Neural crest cell (in vitro differentiated cells): Measurements from ENCODE around the gene PBX4. TPM values are rescaled to one million over a fixed set of nuclear protein-coding genes. Genes with fewer than 3 reads are reported as not detected.
"Not testable (repeated sequence)": the region's sequence is repeated elsewhere in the genome, so short reads cannot be mapped to it uniquely, and the experiment has no call there.

Source experiments
- DNase-seq: peaks from one replicate; pipeline ENCODE4 v3.0.0; 2021; ENCODE audit warnings: low read depth, mixed read lengths, low spot score
- H3K27ac Mint-ChIP-seq: one replicate; pipeline ENCODE4 v1.8.0; 2021; ENCODE audit warnings: mild to moderate bottlenecking, mixed read lengths; ENCODE audit not compliant: unreplicated experiment
- H3K27me3 Mint-ChIP-seq: 2 replicates; pipeline ENCODE4 v1.8.0; 2021; ENCODE audit warnings: low read depth, mild to moderate bottlenecking, mixed read lengths
- H3K36me3 Mint-ChIP-seq: 2 replicates; pipeline ENCODE4 v1.8.0; 2021; ENCODE audit warnings: low read depth, mild to moderate bottlenecking, mixed read lengths
- H3K4me1 Mint-ChIP-seq: 2 replicates; pipeline ENCODE4 v1.8.0; 2021; ENCODE audit warnings: mixed read lengths
- H3K4me3 Mint-ChIP-seq: one replicate; pipeline ENCODE4 v1.8.0; 2021; ENCODE audit warnings: mild to moderate bottlenecking, mixed read lengths
- H3K9me3 Mint-ChIP-seq: 2 replicates; pipeline ENCODE4 v1.8.0; 2021; ENCODE audit warnings: mixed read lengths
- CTCF ChIP-seq: fragments of 200-600 bp; sonication (generic); conservative IDR thresholded peaks from 2 replicates; pipeline ENCODE4 v1.5.0; 2021; ENCODE audit warnings: antibody characterized with exemption, mild to moderate bottlenecking
- total RNA-seq: library from RNA; stranded (reverse); gene quantifications from 2 replicates; pipeline ENCODE4 v1.2.1, GENCODE V29; 2021

Gene PBX4
- total RNA-seq, 1 donor from 2014 or later: 7.7 TPM

- peak overlapping the region; percentile 90 for H3K4me3 Mint-ChIP-seq
- H3K36me3 Mint-ChIP-seq: no peaks in the 10 kb centered on the region
- H3K9me3 Mint-ChIP-seq: no peaks in the 10 kb centered on the region
- no peak for TF ChIP-seq CTCF
- peaks cover 6% of the 10 kb centered on the region for H3K27me3 Mint-ChIP-seq
- no peak overlapping the region for H3K27ac Mint-ChIP-seq
- H3K4me1 Mint-ChIP-seq: peaks cover 24% of the 10 kb centered on the region
- no peak for DNase-seq
These were observed 828 bp upstream of the PBX4 start for GRCh38 chr19:19619181-19619848.

GRCh38 chr19:19615086-19615485 lies 3.4 kb downstream of the PBX4 start:
- no peak for DNase-seq
- no peak overlapping the region for H3K27ac Mint-ChIP-seq
- H3K27me3 Mint-ChIP-seq: peaks cover 6% of the 10 kb centered on the region
- no peak for TF ChIP-seq CTCF
- H3K9me3 Mint-ChIP-seq: no peaks in the 10 kb centered on the region
- H3K36me3 Mint-ChIP-seq: no peaks in the 10 kb centered on the region
- H3K4me1 Mint-ChIP-seq: peaks cover 24% of the 10 kb centered on the region
- peak overlapping the region; percentile 24 for H3K4me3 Mint-ChIP-seq

GRCh38 chr19:19613506-19613905 lies 5.0 kb downstream of the PBX4 start:
- peaks cover 10% of the 10 kb centered on the region for H3K4me1 Mint-ChIP-seq
- no peak overlapping the region for H3K4me3 Mint-ChIP-seq
- no peak for DNase-seq
- no peak for TF ChIP-seq CTCF
- no peaks in the 10 kb centered on the region for H3K36me3 Mint-ChIP-seq
- H3K9me3 Mint-ChIP-seq: no peaks in the 10 kb centered on the region
- H3K27ac Mint-ChIP-seq: no peak overlapping the region
- peaks cover 2% of the 10 kb centered on the region for H3K27me3 Mint-ChIP-seq

GRCh38 chr19:19610376-19611202 lies 7.9 kb downstream of the PBX4 start:
- no peak for TF ChIP-seq CTCF
- H3K4me1 Mint-ChIP-seq: no peaks in the 10 kb centered on the region
- no peaks in the 10 kb centered on the region for H3K9me3 Mint-ChIP-seq
- H3K36me3 Mint-ChIP-seq: no peaks in the 10 kb centered on the region
- DNase-seq: no peak
- no peak overlapping the region for H3K27ac Mint-ChIP-seq
- no peak overlapping the region for H3K4me3 Mint-ChIP-seq
- no peaks in the 10 kb centered on the region for H3K27me3 Mint-ChIP-seq

- H3K9me3 Mint-ChIP-seq, H3K27ac Mint-ChIP-seq, H3K4me1 Mint-ChIP-seq, DNase-seq, H3K36me3 Mint-ChIP-seq, H3K27me3 Mint-ChIP-seq, H3K4me3 Mint-ChIP-seq: not testable (repeated sequence)
These were observed 11.8 kb downstream of the PBX4 start for GRCh38 chr19:19606686-19607085.

- Mint-ChIP-seq H3K27me3 (no peaks in the 10 kb centered on the region), H3K27ac (no peak overlapping the region), H3K9me3 (no peaks in the 10 kb centered on the region), H3K36me3 (no peaks in the 10 kb centered on the region), H3K4me1 (peaks cover 6% of the 10 kb centered on the region), H3K4me3 (no peak overlapping the region)
- DNase-seq: no peak
- no peak for TF ChIP-seq CTCF
These were observed 12.5 kb downstream of the PBX4 start for GRCh38 chr19:19606021-19606420.
